Prostate gland (tissue), 2 donors: ENCODE data around the gene XIRP1. TPM values are rescaled to one million over a fixed set of nuclear protein-coding genes. Genes with fewer than 3 reads are reported as not detected.

Experiments used
- DNase-seq: peaks from one replicate; pipeline ENCODE4 v3.0.0-alpha.2; 2019; ENCODE audit warnings: low spot score
- H3K27ac ChIP-seq, 2 donors: fragments of 200-600 bp; sonication (generic); 2 replicates each; pipeline ENCODE4 v1.5.1; 2017 to 2019
- H3K27me3 ChIP-seq: fragments of 200-600 bp; sonication (generic); replicated peaks from 2 replicates; pipeline ENCODE4 v1.5.1; 2019; ENCODE audit not compliant: insufficient read depth
- H3K36me3 ChIP-seq, 2 donors: fragments of 200-600 bp; sonication (generic); 1 replicate in 1 of 2; 2 replicates in 1 of 2; pipeline versions ENCODE4 v1.5.1 to v1.8.1; 2017 to 2019
- H3K4me1 ChIP-seq: fragments of 200-600 bp; sonication (generic); replicated peaks from 2 replicates; pipeline ENCODE4 v1.5.1; 2019
- H3K4me3 ChIP-seq, 2 donors: fragments of 200-600 bp; sonication (generic); 2 replicates each; pipeline ENCODE4 v1.5.1; 2017 to 2019
- H3K9me3 ChIP-seq: fragments of 200-600 bp; sonication (generic); 2 replicates; pipeline ENCODE4 v1.5.1; 2017
- CTCF ChIP-seq, 4 experiments: fragments of 200-600 bp in 2 of 4; fragments of 450-650 bp in 2 of 4; sonication (generic) in 2 of 4; IDR thresholded peaks; 1 replicate in 3 of 4; 2 replicates in 1 of 4; pipeline ENCODE4 v1.5.1; 2016 to 2019; ENCODE audit warnings: antibody characterized with exemption in 4 of 4, mild to moderate bottlenecking in 2 of 4, moderate library complexity in 2 of 4
- POLR2A ChIP-seq: fragments of 450-650 bp; IDR thresholded peaks from one replicate; pipeline ENCODE4 v1.6.1; 2016; ENCODE audit warnings: antibody characterized with exemption, mild to moderate bottlenecking
- POLR2AphosphoS5 ChIP-seq: sonication (generic); formaldehyde crosslinking; IDR thresholded peaks from one replicate; pipeline ENCODE4 v1.6.1; 2017; ENCODE audit warnings: antibody characterized with exemption
- WGBS: methylation state at CpG from one replicate; pipeline ENCODE4 v1.1.5; 2018; 5-methylcytosine and 5-hydroxymethylcytosine counted together
- intact Hi-C: fragments of 100-400 bp; cut with DNase I; formaldehyde crosslinking; loops from one replicate; pipeline ENCODE4 v1.14.2; 2022
- microRNA-seq: library from miRNA; unstranded; fragments of <30 nt; microRNA quantifications from one replicate; pipeline ENCODE4, GENCODE V29; 2016
- small RNA-seq, 2 donors: library from RNA; depleted of rRNA; stranded (forward); fragments of <200 nt; gene quantifications; one replicate each; pipeline ENCODE3, GENCODE V24; 2016
- total RNA-seq, 2 donors: library from RNA; depleted of rRNA; stranded (reverse); fragments of >200 nt; gene quantifications; one replicate each; pipeline ENCODE4 v1.1.0, GENCODE V29; 2016

The XIRP1 gene
- total RNA-seq, 2 donors from 2014 or later = 0.40 to 2.2 TPM

DNA sequence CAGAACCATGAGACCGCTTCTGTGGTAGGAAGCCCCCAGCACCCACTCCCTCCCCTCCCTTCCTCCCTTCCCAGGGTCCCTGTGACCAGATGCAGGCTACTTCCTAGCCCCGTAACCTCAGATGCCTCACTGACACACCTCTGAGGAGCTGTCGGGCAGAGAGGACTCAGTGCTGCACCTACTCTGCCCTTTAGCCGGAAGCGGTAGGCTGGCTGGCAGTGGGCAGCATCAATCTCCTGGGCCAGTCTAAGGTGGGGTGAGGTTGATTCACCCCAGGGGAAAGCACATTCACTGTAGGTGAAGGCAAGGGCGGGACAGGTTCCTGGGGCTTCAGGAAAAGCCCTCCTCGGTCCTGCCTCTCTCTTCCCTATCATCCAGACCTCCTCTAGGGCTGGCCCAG is 58.1 kb downstream of the XIRP1 start:
- H3K9me3 ChIP-seq = no peaks in the 10 kb centered on the region
- no peak overlapping the region for H3K27ac ChIP-seq
- 98% methylated on average over 7 of the region's 7 CpGs for WGBS
- DNase-seq = no peak
- no peaks in the 10 kb centered on the region for H3K27me3 ChIP-seq
- H3K4me3 ChIP-seq = no peak overlapping the region
- intact Hi-C loops = no loop called here
- H3K4me1 ChIP-seq = peaks cover 5% of the 10 kb centered on the region
- no peaks in the 10 kb centered on the region for H3K36me3 ChIP-seq
- TF ChIP-seq POLR2A (no peak), POLR2AphosphoS5 (no peak), CTCF (IDR thresholded peaks at IDR 0.05) (no peak)

GRCh38 chr3:39133822-39134221 is 58.6 kb downstream of the XIRP1 start:
- H3K4me1 ChIP-seq = peaks cover 5% of the 10 kb centered on the region
- no peaks in the 10 kb centered on the region for H3K36me3 ChIP-seq
- intact Hi-C loops = no loop called here
- H3K27me3 ChIP-seq = no peaks in the 10 kb centered on the region
- WGBS = 92% methylated on average over 6 of the region's 6 CpGs
- DNase-seq = no peak
- no peaks in the 10 kb centered on the region for H3K9me3 ChIP-seq
- TF ChIP-seq POLR2A = no peak
- TF ChIP-seq POLR2AphosphoS5 = no peak
- no peak for TF ChIP-seq CTCF (IDR thresholded peaks at IDR 0.05)
- no peak overlapping the region for H3K4me3 ChIP-seq
- H3K27ac ChIP-seq = no peak overlapping the region

Small RNA genes lying within 50 kb of the gene (microRNA-seq; reads per million reads assigned to microRNA genes)
- gene MIR6822 = not detected

Small RNA genes lying within 50 kb of the gene (small RNA-seq; reads per million reads assigned to genes)
- 0 reads per million in 2 donors for gene RF00017

Other genes starting within 250 kb of the XIRP1 start
- 1 to 10 TPM in 1 of 2 donors, under 1 TPM in 1; 0.09 to 1.7 TPM for gene SCN11A, start 140.7 kb downstream of the XIRP1 start, total RNA-seq
- 10 to 100 TPM; 22.5 to 46.7 TPM for gene WDR48, start 140.6 kb downstream of the XIRP1 start, total RNA-seq
- gene GORASP1, start 85.0 kb downstream of the XIRP1 start, total RNA-seq = 100 to 1,000 TPM in 1 of 2 donors, 10 to 100 TPM in 1; 76.5 to 104 TPM
- 10 to 100 TPM in 1 of 2 donors, 1 to 10 TPM in 1; 9.0 to 23.2 TPM for gene TTC21A, start 84.9 kb downstream of the XIRP1 start, total RNA-seq
- 10 to 100 TPM; 38.4 to 45.9 TPM for gene CSRNP1, start 39.0 kb downstream of the XIRP1 start, total RNA-seq
- gene CX3CR1, start 87.4 kb upstream of the XIRP1 start, total RNA-seq = 1 to 10 TPM; 2.7 to 3.4 TPM
- not detected for gene CCR8, start 137.1 kb upstream of the XIRP1 start, total RNA-seq
- gene SLC25A38, start 190.8 kb upstream of the XIRP1 start, total RNA-seq = 10 to 100 TPM; 36.7 to 72.4 TPM
- gene RPSA, start 214.1 kb upstream of the XIRP1 start, total RNA-seq = 1,000 to 10,000 TPM in 1 of 2 donors, 100 to 1,000 TPM in 1; 732 to 1,080 TPM